ENCODE data around the gene HPN.

DNA sequence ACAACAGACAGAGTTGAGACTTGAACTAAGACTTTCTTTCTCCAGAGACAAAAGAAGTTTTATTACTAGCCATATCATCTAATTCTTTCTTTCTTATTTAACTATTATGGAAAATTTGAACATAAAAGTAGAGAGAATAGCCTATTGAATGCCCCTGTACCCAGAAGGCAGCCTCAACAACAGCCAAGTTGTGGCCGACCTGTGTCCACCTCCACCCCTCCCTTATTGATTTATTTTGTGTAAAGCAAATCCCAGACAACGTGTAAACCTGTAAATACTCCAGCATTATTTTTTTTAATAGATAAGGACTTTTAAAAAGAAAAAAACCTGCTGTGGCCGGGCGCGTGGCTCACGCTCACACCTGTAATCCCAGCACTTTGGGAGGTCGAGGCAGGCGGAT is 48.0 kb downstream of the HPN start:
- TF ChIP-seq, protein P1, sequence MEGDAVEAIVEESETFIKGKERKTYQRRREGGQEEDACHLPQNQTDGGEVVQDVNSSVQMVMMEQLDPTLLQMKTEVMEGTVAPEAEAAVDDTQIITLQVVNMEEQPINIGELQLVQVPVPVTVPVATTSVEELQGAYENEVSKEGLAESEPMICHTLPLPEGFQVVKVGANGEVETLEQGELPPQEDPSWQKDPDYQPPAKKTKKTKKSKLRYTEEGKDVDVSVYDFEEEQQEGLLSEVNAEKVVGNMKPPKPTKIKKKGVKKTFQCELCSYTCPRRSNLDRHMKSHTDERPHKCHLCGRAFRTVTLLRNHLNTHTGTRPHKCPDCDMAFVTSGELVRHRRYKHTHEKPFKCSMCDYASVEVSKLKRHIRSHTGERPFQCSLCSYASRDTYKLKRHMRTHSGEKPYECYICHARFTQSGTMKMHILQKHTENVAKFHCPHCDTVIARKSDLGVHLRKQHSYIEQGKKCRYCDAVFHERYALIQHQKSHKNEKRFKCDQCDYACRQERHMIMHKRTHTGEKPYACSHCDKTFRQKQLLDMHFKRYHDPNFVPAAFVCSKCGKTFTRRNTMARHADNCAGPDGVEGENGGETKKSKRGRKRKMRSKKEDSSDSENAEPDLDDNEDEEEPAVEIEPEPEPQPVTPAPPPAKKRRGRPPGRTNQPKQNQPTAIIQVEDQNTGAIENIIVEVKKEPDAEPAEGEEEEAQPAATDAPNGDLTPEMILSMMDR (IDR thresholded peaks at IDR 0.05; ENCODE audit: low read length), result no peak
- TF ChIP-seq EZH2 (IDR thresholded peaks at IDR 0.05; ENCODE audit: borderline replicate concordance, low read length), result no peak
